Measurements from ENCODE around the gene SPRYD3.

SPRYD3 gene

GRCh38 chr12:53101266-53101665 is 22.1 kb upstream of the SPRYD3 start:
- no peak for DNase-seq (ENCODE audit: low spot score)
- in situ Hi-C loops (cut with MboI; ENCODE audit: low sequenced_read_pairs, unreplicated experiment), result no loop called here
- no peak for TF ChIP-seq CTCF (IDR thresholded peaks at IDR 0.05; ENCODE audit: borderline replicate concordance, control extremely low read depth, extremely low read depth, insufficient read depth, missing control alignments)

DNA sequence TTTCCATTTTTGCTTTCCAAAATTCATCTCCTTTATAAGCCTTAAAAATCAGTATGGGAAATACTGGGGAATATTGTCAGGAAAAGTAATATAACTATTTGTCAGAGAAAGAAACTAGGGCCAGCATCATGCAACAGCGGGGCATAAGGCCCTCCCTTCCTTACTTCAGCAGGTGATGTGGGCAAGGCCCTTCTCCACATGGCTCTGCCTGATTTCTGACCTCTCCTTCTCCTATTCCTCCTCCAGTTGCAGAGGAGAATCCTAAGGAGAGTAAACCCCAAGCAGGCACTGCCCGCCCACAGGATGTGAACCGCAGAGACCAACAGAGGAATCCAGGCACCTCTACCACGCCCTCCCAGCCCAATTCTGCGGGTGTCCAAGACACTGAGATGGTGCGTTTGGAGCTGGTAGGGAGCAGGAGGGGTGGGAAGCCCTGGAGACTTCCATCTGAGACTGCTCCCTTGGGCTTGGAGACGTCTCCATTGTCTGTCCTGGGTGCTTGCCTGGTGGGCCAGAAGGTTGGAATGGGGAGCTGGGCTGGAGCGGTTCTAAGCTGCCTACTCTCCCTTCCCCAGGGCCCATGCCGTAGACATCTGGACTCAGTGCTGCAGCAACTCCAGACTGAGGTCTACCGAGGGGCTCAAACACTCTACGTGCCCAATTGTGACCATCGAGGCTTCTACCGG is 21.4 kb upstream of the SPRYD3 start:
- in situ Hi-C loops (cut with MboI; ENCODE audit: low sequenced_read_pairs, unreplicated experiment), result no loop called here
- no peak for TF ChIP-seq CTCF (IDR thresholded peaks at IDR 0.05; ENCODE audit: borderline replicate concordance, control extremely low read depth, extremely low read depth, insufficient read depth, missing control alignments)
- no peak for DNase-seq (ENCODE audit: low spot score)

- TF ChIP-seq CTCF (IDR thresholded peaks at IDR 0.05; ENCODE audit: borderline replicate concordance, control extremely low read depth, extremely low read depth, insufficient read depth, missing control alignments), result peak; percentile 83
- in situ Hi-C loops (cut with MboI; ENCODE audit: low sequenced_read_pairs, unreplicated experiment), result no loop called here
- peak; percentile 89 for DNase-seq (ENCODE audit: low spot score)
Observed at GRCh38 chr12:53099071-53099882, 20.1 kb upstream of the SPRYD3 start.

DNA sequence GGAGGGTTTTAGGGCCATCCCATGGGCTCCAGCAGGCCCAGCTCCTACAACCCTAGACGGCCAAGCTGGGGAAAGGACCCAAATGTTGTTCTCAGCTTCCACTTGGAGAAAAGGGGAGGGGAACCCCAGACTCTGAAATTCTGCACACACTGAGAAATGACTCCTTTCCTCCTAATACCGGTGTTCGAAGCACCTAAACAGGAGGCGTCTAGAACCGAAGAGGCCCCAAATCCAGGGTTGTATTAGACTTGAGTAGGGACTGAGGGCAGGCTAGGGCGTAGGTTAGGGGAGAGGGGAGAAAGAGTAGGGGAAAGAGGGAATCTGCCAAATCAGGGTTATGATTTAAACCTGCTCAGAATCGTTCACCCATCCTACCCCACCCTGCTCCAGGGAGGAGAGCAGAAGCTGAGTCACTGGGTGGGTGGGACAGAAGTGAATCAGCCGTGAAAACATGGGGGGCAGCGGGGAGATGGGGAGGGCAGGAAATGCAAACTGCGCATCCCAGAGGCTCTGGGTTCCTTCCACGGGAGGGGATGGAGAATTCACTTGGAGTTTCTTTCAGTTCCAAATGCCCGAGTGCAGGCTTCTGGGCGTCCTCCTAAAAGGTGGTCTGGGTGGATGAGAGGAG is 19.3 kb upstream of the SPRYD3 start:
- in situ Hi-C loops (cut with MboI; ENCODE audit: low sequenced_read_pairs, unreplicated experiment), result no loop called here
- TF ChIP-seq CTCF (IDR thresholded peaks at IDR 0.05; ENCODE audit: borderline replicate concordance, control extremely low read depth, extremely low read depth, insufficient read depth, missing control alignments), result no peak
- peak; percentile 30 for DNase-seq (ENCODE audit: low spot score)

DNA sequence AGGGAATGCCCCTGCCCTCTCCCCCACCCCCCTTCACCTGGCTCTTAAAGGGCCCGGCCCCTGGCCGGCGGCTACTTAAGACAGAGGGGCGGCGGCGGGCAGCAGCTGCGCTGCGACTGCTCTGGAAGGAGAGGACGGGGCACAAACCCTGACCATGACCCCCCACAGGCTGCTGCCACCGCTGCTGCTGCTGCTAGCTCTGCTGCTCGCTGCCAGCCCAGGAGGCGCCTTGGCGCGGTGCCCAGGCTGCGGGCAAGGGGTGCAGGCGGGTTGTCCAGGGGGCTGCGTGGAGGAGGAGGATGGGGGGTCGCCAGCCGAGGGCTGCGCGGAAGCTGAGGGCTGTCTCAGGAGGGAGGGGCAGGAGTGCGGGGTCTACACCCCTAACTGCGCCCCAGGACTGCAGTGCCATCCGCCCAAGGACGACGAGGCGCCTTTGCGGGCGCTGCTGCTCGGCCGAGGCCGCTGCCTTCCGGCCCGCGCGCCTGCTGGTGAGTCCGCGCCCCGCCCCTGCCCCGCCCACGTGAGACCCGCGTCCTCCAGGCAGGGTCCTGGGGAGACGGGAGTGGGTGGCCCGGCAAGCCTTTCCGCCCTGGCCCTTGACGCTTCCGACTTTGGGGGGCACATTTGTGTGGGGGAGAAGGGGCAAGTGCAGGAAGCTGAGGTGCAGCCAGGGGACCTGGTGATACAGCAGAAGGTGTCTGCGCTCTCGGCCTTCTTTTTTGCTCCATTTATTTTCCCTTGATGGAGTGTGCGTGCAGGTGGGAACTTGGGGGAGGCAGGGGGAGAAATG is 18.6 kb upstream of the SPRYD3 start, which contains the start of gene IGFBP6:
IGFBP6 (plus strand) TSS at position 104 of the 790 bp plus-strand sequence; CDS start at position 155, 51 bp downstream.
- in situ Hi-C loops (cut with MboI; ENCODE audit: low sequenced_read_pairs, unreplicated experiment), result no loop called here
- DNase-seq (ENCODE audit: low spot score), result peak; percentile 70
- no peak for TF ChIP-seq CTCF (IDR thresholded peaks at IDR 0.05; ENCODE audit: borderline replicate concordance, control extremely low read depth, extremely low read depth, insufficient read depth, missing control alignments)

DNA sequence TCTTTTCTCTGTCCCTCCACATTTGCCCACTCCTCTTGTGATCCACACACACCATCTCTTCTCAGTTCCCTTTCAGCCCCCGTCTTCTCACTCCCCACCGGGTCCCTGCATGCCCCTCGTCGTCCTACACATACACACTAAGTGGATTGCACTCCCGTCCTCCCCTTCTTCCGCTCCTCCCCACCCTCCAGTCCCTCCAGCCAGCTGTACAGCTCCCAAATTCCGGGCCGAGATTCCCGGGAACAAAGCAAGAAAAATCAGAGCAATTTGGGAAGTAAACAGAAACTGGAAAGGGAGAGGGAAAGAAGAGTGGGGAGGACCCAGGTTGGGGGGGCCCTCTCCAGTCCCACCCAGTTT is 18.0 kb upstream of the SPRYD3 start:
- peak; percentile 40 for DNase-seq (ENCODE audit: low spot score)
- no peak for TF ChIP-seq CTCF (IDR thresholded peaks at IDR 0.05; ENCODE audit: borderline replicate concordance, control extremely low read depth, extremely low read depth, insufficient read depth, missing control alignments)
- in situ Hi-C loops (cut with MboI; ENCODE audit: low sequenced_read_pairs, unreplicated experiment), result no loop called here
